Ishikawa (cell line): ENCODE measurements around the gene ADAMTS4.
A peak's percentile ranks its signal among the peaks of the same experiment; 100 is the strongest.

ENCODE experiments used
- CEBPB ChIP-seq: IDR thresholded peaks from 2 replicates; pipeline ENCODE4 v1.6.1; 2012
- CREB1 ChIP-seq: IDR thresholded peaks from 2 replicates; pipeline ENCODE4 v1.6.1; 2012; ENCODE audit warnings: low read depth
- EGR1 ChIP-seq: IDR thresholded peaks from 2 replicates; pipeline ENCODE4 v1.6.1; 2012
- EP300 ChIP-seq: IDR thresholded peaks from 2 replicates; pipeline ENCODE4 v1.6.1; 2012; ENCODE audit warnings: borderline replicate concordance
- FOXM1 ChIP-seq: IDR thresholded peaks from 2 replicates; pipeline ENCODE4 v1.6.1; 2012; ENCODE audit warnings: low read depth, borderline replicate concordance
- MAX ChIP-seq: IDR thresholded peaks from 2 replicates; pipeline ENCODE4 v1.6.1; 2012
- NFIC ChIP-seq: IDR thresholded peaks from 2 replicates; pipeline ENCODE4 v1.6.1; 2012
- RAD21 ChIP-seq: IDR thresholded peaks from 2 replicates; pipeline ENCODE4 v1.6.1; 2012; ENCODE audit warnings: low read depth
- REST ChIP-seq: IDR thresholded peaks from 2 replicates; pipeline ENCODE4 v1.6.1; 2012; ENCODE audit warnings: low read depth, mild to moderate bottlenecking
- TAF1 ChIP-seq: IDR thresholded peaks from 2 replicates; pipeline ENCODE4 v1.6.1; 2012; ENCODE audit warnings: low read depth, mild to moderate bottlenecking
- TCF12 ChIP-seq: IDR thresholded peaks from 2 replicates; pipeline ENCODE4 v1.6.1; 2012; ENCODE audit warnings: low read depth
- TEAD4 ChIP-seq: IDR thresholded peaks from 2 replicates; pipeline ENCODE4 v1.6.1; 2012
- USF1 ChIP-seq: IDR thresholded peaks from 2 replicates; pipeline ENCODE4 v1.6.1; 2012
- YY1 ChIP-seq: IDR thresholded peaks from 2 replicates; pipeline ENCODE4 v1.6.1; 2012; ENCODE audit warnings: low read depth
- ZBTB7A ChIP-seq: IDR thresholded peaks from 2 replicates; pipeline ENCODE4 v1.6.1; 2012; ENCODE audit warnings: low read depth

Gene ADAMTS4

GRCh38 chr1:161225534-161226319 is 26.9 kb upstream of the ADAMTS4 start, which contains the start of gene TOMM40L:
TOMM40L (plus strand) TSS chr1:161226060; CDS start chr1:161226490, 430 bp downstream.
- no peak for TF ChIP-seq MAX
- TF ChIP-seq TAF1 = peak; percentile 89
- no peak for TF ChIP-seq EP300
- TF ChIP-seq ZBTB7A = no peak
- TF ChIP-seq TEAD4 = peak; percentile 49
- peak; percentile 93; the same call in 1 of the 2 replicates for TF ChIP-seq EGR1
- TF ChIP-seq USF1 = no peak
- peak; percentile 23; the same call in 1 of the 2 replicates for TF ChIP-seq RAD21
- TF ChIP-seq CREB1 = no peak; the same call in 1 of the 2 replicates
- TF ChIP-seq YY1 = peak; percentile 100
- TF ChIP-seq REST = no peak
- no peak for TF ChIP-seq TCF12

- TF ChIP-seq USF1 (no peak), EGR1 (no peak), REST (no peak), TAF1 (no peak), FOXM1 (no peak), NFIC (no peak), TCF12 (no peak), CEBPB (no peak), EP300 (no peak), CREB1 (no peak), TEAD4 (no peak), MAX (no peak), YY1 (no peak), RAD21 (no peak), ZBTB7A (no peak)
Observed at GRCh38 chr1:161225178-161225533, 26.3 kb upstream of the ADAMTS4 start.

- TF ChIP-seq TEAD4 (no peak), TCF12 (no peak), FOXM1 (no peak), RAD21 (no peak), CREB1 (no peak), REST (no peak), EP300 (no peak)
Observed at GRCh38 chr1:161223805-161224694, 25.2 kb upstream of the ADAMTS4 start.
